PFSK-1 (cell line): ENCODE results near the gene SYTL2.

Experiments
- FOXP2 ChIP-seq: optimal IDR thresholded peaks from 2 replicates; pipeline ENCODE3; 2011; ENCODE audit warnings: borderline replicate concordance, control low read depth, inconsistent platforms; ENCODE audit not compliant: insufficient read depth; ENCODE audit errors: extremely low read length, extremely low read depth
- POLR2AphosphoS5 ChIP-seq: IDR thresholded peaks from 2 replicates; pipeline ENCODE4 v1.6.1; 2012; ENCODE audit warnings: low read depth, mild to moderate bottlenecking, control low read depth, low read length, moderate library complexity
- SIN3A ChIP-seq: IDR thresholded peaks from 2 replicates; pipeline ENCODE4 v1.6.1; 2012; ENCODE audit warnings: mild to moderate bottlenecking, low read length, moderate library complexity, borderline replicate concordance; ENCODE audit not compliant: insufficient read depth
- TAF1 ChIP-seq: IDR thresholded peaks from 2 replicates; pipeline ENCODE4 v1.6.1; 2012; ENCODE audit warnings: low read length, control low read depth, borderline replicate concordance; ENCODE audit not compliant: insufficient read depth
- TF ChIP-seq, protein P1 (sequence below), 2 experiments: IDR thresholded peaks; 2 replicates each; pipeline versions ENCODE4 v1.6.1 to v1.8.0; 2011 to 2012; ENCODE audit warnings: low read depth in 2 of 2, low read length in 2 of 2, control low read depth in 1 of 2, inconsistent platforms in 1 of 2, mild to moderate bottlenecking in 1 of 2, moderate library complexity in 1 of 2; ENCODE audit not compliant: insufficient read depth in 1 of 2

SYTL2 gene

DNA sequence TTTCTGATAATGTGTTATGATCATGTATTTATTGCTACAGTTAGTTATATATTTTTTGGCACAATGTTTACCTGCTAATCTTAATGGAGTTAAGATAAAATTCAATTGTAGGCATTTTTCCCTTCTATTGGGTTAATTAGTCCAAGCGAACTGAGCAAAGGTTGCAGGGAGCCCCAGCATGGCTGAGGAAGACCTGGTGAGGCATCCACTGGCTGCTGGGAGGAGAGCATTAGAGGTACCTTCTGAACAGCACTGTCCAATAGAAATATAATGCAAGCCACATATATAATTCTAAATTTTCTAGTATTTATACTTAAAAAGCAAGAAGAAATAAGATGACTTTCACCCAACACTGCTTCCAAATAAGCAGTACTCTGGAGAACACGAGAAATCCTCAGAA, 163.9 kb downstream of the SYTL2 start:
- TF ChIP-seq, protein P1, sequence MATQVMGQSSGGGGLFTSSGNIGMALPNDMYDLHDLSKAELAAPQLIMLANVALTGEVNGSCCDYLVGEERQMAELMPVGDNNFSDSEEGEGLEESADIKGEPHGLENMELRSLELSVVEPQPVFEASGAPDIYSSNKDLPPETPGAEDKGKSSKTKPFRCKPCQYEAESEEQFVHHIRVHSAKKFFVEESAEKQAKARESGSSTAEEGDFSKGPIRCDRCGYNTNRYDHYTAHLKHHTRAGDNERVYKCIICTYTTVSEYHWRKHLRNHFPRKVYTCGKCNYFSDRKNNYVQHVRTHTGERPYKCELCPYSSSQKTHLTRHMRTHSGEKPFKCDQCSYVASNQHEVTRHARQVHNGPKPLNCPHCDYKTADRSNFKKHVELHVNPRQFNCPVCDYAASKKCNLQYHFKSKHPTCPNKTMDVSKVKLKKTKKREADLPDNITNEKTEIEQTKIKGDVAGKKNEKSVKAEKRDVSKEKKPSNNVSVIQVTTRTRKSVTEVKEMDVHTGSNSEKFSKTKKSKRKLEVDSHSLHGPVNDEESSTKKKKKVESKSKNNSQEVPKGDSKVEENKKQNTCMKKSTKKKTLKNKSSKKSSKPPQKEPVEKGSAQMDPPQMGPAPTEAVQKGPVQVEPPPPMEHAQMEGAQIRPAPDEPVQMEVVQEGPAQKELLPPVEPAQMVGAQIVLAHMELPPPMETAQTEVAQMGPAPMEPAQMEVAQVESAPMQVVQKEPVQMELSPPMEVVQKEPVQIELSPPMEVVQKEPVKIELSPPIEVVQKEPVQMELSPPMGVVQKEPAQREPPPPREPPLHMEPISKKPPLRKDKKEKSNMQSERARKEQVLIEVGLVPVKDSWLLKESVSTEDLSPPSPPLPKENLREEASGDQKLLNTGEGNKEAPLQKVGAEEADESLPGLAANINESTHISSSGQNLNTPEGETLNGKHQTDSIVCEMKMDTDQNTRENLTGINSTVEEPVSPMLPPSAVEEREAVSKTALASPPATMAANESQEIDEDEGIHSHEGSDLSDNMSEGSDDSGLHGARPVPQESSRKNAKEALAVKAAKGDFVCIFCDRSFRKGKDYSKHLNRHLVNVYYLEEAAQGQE (IDR thresholded peaks at IDR 0.05; ENCODE audit: insufficient read depth in 1 of 2, low read depth in 2 of 2, low read length in 2 of 2): no peak
- TF ChIP-seq SIN3A: no peak
- no peak for TF ChIP-seq TAF1
- TF ChIP-seq FOXP2: no peak
- no peak for TF ChIP-seq POLR2AphosphoS5
